Keratinocyte (primary cell): ENCODE measurements around the gene LRRC7. TPM values are rescaled to one million over a fixed set of nuclear protein-coding genes. Genes with fewer than 3 reads are reported as not detected.

Experiments used
- DNase-seq: peaks from one replicate; pipeline ENCODE4 v3.0.0-alpha.2; 2011; ENCODE audit warnings: low read depth, missing footprints, low spot score
- FAIRE-seq: peaks from 2 replicates; lab custom pipeline; 2011; peaks lifted over from hg19 to GRCh38; lab: Jason Lieb, UNC
- H2AFZ ChIP-seq: 2 replicates; pipeline ENCODE4 v1.6.0; 2012; ENCODE audit warnings: low read length, control low read depth, inconsistent platforms; ENCODE audit not compliant: control insufficient read depth
- H3K27ac ChIP-seq: 2 replicates; pipeline ENCODE4 v1.5.1; 2011; ENCODE audit warnings: low read length; ENCODE audit not compliant: control insufficient read depth, insufficient read depth
- H3K27me3 ChIP-seq: 3 replicates; pipeline ENCODE4 v1.6.0; 2011; ENCODE audit warnings: low read length; ENCODE audit not compliant: control insufficient read depth, insufficient read depth; ENCODE audit errors: extremely low read depth
- H3K36me3 ChIP-seq, 2 experiments: 2 replicates in 1 of 2; 3 replicates in 1 of 2; pipeline ENCODE4 v1.5.1; 2011; ENCODE audit warnings: low read length in 2 of 2, mild to moderate bottlenecking in 1 of 2; ENCODE audit not compliant: control insufficient read depth in 2 of 2, insufficient read depth in 2 of 2; ENCODE audit errors: extremely low read depth in 1 of 2
- H3K4me1 ChIP-seq: 3 replicates; pipeline ENCODE4 v1.5.1; 2011; ENCODE audit warnings: low read length; ENCODE audit not compliant: control insufficient read depth, insufficient read depth; ENCODE audit errors: extremely low read depth
- H3K4me2 ChIP-seq: 3 replicates; pipeline ENCODE4 v1.6.0; 2011; ENCODE audit warnings: low read depth, low read length; ENCODE audit not compliant: control insufficient read depth, insufficient read depth; ENCODE audit errors: extremely low read depth
- H3K4me3 ChIP-seq, 3 experiments: fragments of 200-600 bp in 1 of 3; sonication (generic) in 1 of 3; 2 replicates in 2 of 3; 3 replicates in 1 of 3; pipeline ENCODE4 v1.5.1; 2011 to 2016; ENCODE audit warnings: low read length in 3 of 3, mild to moderate bottlenecking in 3 of 3, control low read depth in 2 of 3, inconsistent platforms in 1 of 3, low read depth in 1 of 3, mixed read lengths in 1 of 3, mixed run types in 1 of 3, moderate library complexity in 1 of 3; ENCODE audit not compliant: control insufficient read depth in 2 of 3, insufficient read depth in 2 of 3; ENCODE audit errors: extremely low read depth in 1 of 3
- H3K79me2 ChIP-seq: 2 replicates; pipeline ENCODE4 v1.6.0; 2012; ENCODE audit warnings: low read length; ENCODE audit not compliant: control insufficient read depth, insufficient read depth
- H3K9ac ChIP-seq: 3 replicates; pipeline ENCODE4 v1.6.0; 2011; ENCODE audit warnings: low read length; ENCODE audit not compliant: control insufficient read depth, insufficient read depth; ENCODE audit errors: extremely low read depth
- H3K9me1 ChIP-seq: 3 replicates; pipeline ENCODE4 v1.6.0; 2011; ENCODE audit warnings: low read length; ENCODE audit not compliant: control insufficient read depth, insufficient read depth; ENCODE audit errors: extremely low read depth
- H3K9me3 ChIP-seq: 2 replicates; pipeline ENCODE4 v1.5.1; 2012; ENCODE audit warnings: low read depth, low read length; ENCODE audit not compliant: control insufficient read depth
- H4K20me1 ChIP-seq: 3 replicates; pipeline ENCODE4 v1.6.0; 2011; ENCODE audit warnings: low read length; ENCODE audit not compliant: control insufficient read depth, insufficient read depth; ENCODE audit errors: extremely low read depth
- EZH2 ChIP-seq: IDR thresholded peaks from one replicate; pipeline ENCODE4 v1.6.1; 2012; ENCODE audit warnings: inconsistent platforms, mild to moderate bottlenecking, low read length, moderate library complexity
- dilution Hi-C: fragments of 300-500 bp; cut with MboI; formaldehyde crosslinking; loops from one replicate; pipeline ENCODE4 v1.7.0; 2020; ENCODE audit warnings: low sequenced_read_pairs; ENCODE audit not compliant: extremely low pct_ligation_motif_present
- polyA plus RNA-seq, 5 experiments: library from polyadenylated mRNA; depleted of rRNA in 3 of 5; stranded (reverse) in 3 of 5; stranded (forward) in 1 of 5; unstranded in 1 of 5; fragments of >200 nt; gene quantifications; 1 replicate in 1 of 5; 2 replicates in 3 of 5; 3 replicates in 1 of 5; pipeline versions ENCODE4 v1.2.1 to v1.2.3, GENCODE V29; 2011 to 2012; ENCODE audit warnings: missing spikeins in 2 of 5, low read depth in 1 of 5, low replicate concordance in 1 of 5
- TF ChIP-seq, protein P1 (sequence below), 3 experiments: IDR thresholded peaks in 1 of 3; conservative IDR thresholded peaks in 1 of 3; optimal IDR thresholded peaks in 1 of 3; 2 replicates in 2 of 3; 3 replicates in 1 of 3; pipeline versions ENCODE3 to v1.5.1; 2011; ENCODE audit warnings: low read length in 3 of 3, mild to moderate bottlenecking in 3 of 3, moderate library complexity in 2 of 3, control low read depth in 1 of 3, inconsistent platforms in 1 of 3; ENCODE audit not compliant: insufficient read depth in 2 of 3; ENCODE audit errors: extremely low read depth in 1 of 3

Gene LRRC7
- polyA plus RNA-seq, 1 donor (not counting 4 experiments of a cell fraction or from before 2014, with no cell fraction given), result 0.28 TPM

DNA sequence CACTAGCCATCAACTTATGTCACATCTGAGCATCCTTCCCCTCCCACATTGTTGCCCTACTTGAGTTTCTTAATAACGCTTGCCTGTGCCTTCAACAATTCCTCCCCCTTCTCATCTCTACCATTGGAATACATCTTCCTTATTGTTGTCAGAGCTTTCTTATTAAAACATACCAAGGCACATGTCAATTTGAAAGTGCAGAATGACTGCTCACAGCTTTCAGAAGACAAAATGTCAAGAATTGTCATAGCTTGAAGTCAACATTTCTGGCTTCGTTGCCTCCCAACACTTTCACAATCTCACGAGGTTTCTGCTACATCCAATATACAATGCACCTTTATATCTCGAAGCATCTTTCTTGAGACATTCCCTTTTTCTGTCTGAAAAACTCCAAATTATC is 279.9 kb downstream of the LRRC7 start:
- FAIRE-seq, result no peak
- no peaks in the 10 kb centered on the region for H3K79me2 ChIP-seq
- H3K4me2 ChIP-seq, result no peak overlapping the region
- no peaks in the 10 kb centered on the region for H3K9me1 ChIP-seq
- H3K9me3 ChIP-seq, result no peaks in the 10 kb centered on the region
- H3K9ac ChIP-seq, result no peak overlapping the region
- no peaks in the 10 kb centered on the region for H3K27me3 ChIP-seq
- H3K27ac ChIP-seq, result no peak overlapping the region
- H4K20me1 ChIP-seq, result no peaks in the 10 kb centered on the region
- H3K4me3 ChIP-seq, result no peak overlapping the region
- H3K4me1 ChIP-seq, result no peaks in the 10 kb centered on the region
- dilution Hi-C loops, result no loop called here
- H2AFZ ChIP-seq, result no peak overlapping the region
- TF ChIP-seq EZH2, result no peak
- TF ChIP-seq, protein P1, sequence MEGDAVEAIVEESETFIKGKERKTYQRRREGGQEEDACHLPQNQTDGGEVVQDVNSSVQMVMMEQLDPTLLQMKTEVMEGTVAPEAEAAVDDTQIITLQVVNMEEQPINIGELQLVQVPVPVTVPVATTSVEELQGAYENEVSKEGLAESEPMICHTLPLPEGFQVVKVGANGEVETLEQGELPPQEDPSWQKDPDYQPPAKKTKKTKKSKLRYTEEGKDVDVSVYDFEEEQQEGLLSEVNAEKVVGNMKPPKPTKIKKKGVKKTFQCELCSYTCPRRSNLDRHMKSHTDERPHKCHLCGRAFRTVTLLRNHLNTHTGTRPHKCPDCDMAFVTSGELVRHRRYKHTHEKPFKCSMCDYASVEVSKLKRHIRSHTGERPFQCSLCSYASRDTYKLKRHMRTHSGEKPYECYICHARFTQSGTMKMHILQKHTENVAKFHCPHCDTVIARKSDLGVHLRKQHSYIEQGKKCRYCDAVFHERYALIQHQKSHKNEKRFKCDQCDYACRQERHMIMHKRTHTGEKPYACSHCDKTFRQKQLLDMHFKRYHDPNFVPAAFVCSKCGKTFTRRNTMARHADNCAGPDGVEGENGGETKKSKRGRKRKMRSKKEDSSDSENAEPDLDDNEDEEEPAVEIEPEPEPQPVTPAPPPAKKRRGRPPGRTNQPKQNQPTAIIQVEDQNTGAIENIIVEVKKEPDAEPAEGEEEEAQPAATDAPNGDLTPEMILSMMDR (optimal IDR thresholded peaks at IDR 0.05 in 1 of 3, IDR thresholded peaks at IDR 0.05 in 1 of 3, conservative IDR thresholded peaks at IDR 0.05 in 1 of 3; ENCODE audit: extremely low read depth in 1 of 3, insufficient read depth in 2 of 3, low read length in 3 of 3), result no peak
- no peaks in the 10 kb centered on the region for H3K36me3 ChIP-seq
- DNase-seq, result no peak

DNA sequence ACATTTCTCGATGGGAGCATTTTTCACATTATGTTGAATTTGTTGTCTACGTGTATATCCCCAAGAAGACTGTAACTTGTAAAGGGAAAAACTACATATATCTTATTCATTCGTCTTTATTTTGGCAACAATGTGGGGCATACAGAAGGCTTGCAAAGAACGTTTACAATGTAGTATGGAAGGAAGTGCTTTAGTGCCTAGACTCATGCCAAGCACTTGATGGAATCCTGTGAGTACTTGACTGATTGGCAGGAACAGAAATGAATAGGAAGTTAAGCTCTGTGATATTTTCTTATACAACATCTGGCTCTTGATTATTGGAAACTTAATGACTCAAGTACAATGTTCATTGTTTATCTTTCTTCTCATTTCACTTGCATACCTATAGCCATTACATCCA is 284.4 kb downstream of the LRRC7 start:
- Histone ChIP-seq H3K9ac (no peak overlapping the region), H3K36me3 (no peaks in the 10 kb centered on the region), H3K4me3 (no peak overlapping the region), H3K4me2 (no peak overlapping the region), H4K20me1 (no peaks in the 10 kb centered on the region), H3K9me3 (no peaks in the 10 kb centered on the region), H3K79me2 (no peaks in the 10 kb centered on the region), H3K4me1 (no peaks in the 10 kb centered on the region), H3K27ac (no peak overlapping the region), H3K27me3 (no peaks in the 10 kb centered on the region), H2AFZ (no peak overlapping the region), H3K9me1 (no peaks in the 10 kb centered on the region)
- FAIRE-seq, result no peak
- TF ChIP-seq EZH2, result no peak
- TF ChIP-seq, protein P1 (optimal IDR thresholded peaks at IDR 0.05 in 1 of 3, IDR thresholded peaks at IDR 0.05 in 1 of 3, conservative IDR thresholded peaks at IDR 0.05 in 1 of 3; ENCODE audit: extremely low read depth in 1 of 3, insufficient read depth in 2 of 3, low read length in 3 of 3), result no peak
- no peak for DNase-seq
- dilution Hi-C loops, result no loop called here
